WTC11 (cell line): ENCODE measurements around the gene MAGEA8. TPM values are rescaled to one million over a fixed set of nuclear protein-coding genes. Genes with fewer than 3 reads are reported as not detected.

Source experiments
- ATAC-seq: fragments of 200-7000 bp; cut with Tn5 transposase; 2 replicates; pipeline ENCODE4 v1.10.0; 2021; ENCODE audit warnings: mild to moderate bottlenecking, moderate library complexity
- CTCF ChIA-PET: fragments of 300-600 bp; sonication (Branson Sonifier 250); formaldehyde crosslinking; loops from one replicate; lab custom pipeline; 2021; ENCODE audit warnings: antibody characterized with exemption; lab: Charles Lee
- POLR2A ChIA-PET: fragments of 350-600 bp; sonication (Branson Sonifier 250); formaldehyde crosslinking; loops from one replicate; lab custom pipeline; 2021; ENCODE audit warnings: antibody characterized with exemption; lab: Charles Lee
- DNase-seq: peaks from one replicate; pipeline ENCODE4 v3.0.0; 2021; ENCODE audit warnings: low spot score
- H3K27ac Mint-ChIP-seq: 2 replicates; pipeline ENCODE4 v1.8.0; 2021; ENCODE audit warnings: mixed read lengths
- H3K27me3 Mint-ChIP-seq: 2 replicates; pipeline ENCODE4 v1.8.0; 2021; ENCODE audit warnings: low read depth, mild to moderate bottlenecking, moderate library complexity, mixed read lengths
- H3K36me3 Mint-ChIP-seq: 2 replicates; pipeline ENCODE4 v1.8.0; 2021; ENCODE audit warnings: mixed read lengths
- H3K4me1 Mint-ChIP-seq: 2 replicates; pipeline ENCODE4 v1.8.0; 2022; ENCODE audit warnings: mixed read lengths
- H3K4me3 Mint-ChIP-seq: 2 replicates; pipeline ENCODE4 v1.8.0; 2021; ENCODE audit warnings: mild to moderate bottlenecking, moderate library complexity, mixed read lengths
- H3K9me3 Mint-ChIP-seq: 2 replicates; pipeline ENCODE4 v1.8.0; 2021; ENCODE audit warnings: mixed read lengths
- ATF1 ChIP-seq: sonication (generic); formaldehyde crosslinking; IDR thresholded peaks from 2 replicates; pipeline ENCODE4 v1.8.1; 2023; ENCODE audit warnings: mild to moderate bottlenecking, moderate library complexity, missing genetic modification reagents
- ATF3 ChIP-seq: sonication (generic); formaldehyde crosslinking; conservative IDR thresholded peaks from 2 replicates; pipeline ENCODE4 v1.8.1; 2022; ENCODE audit warnings: mild to moderate bottlenecking, missing genetic modification reagents
- CBFB ChIP-seq: sonication (generic); formaldehyde crosslinking; IDR thresholded peaks from 2 replicates; pipeline ENCODE4 v1.8.1; 2022; ENCODE audit warnings: mild to moderate bottlenecking, low read depth, missing genetic modification reagents
- CREB1 ChIP-seq: sonication (generic); formaldehyde crosslinking; IDR thresholded peaks from 2 replicates; pipeline ENCODE4 v1.8.0; 2023; ENCODE audit warnings: mild to moderate bottlenecking, missing genetic modification reagents
- E2F1 ChIP-seq: sonication (generic); formaldehyde crosslinking; IDR thresholded peaks from 2 replicates; pipeline ENCODE4 v1.8.0; 2022; ENCODE audit warnings: mild to moderate bottlenecking, missing genetic modification reagents
- E2F4 ChIP-seq: sonication (generic); formaldehyde crosslinking; IDR thresholded peaks from 2 replicates; pipeline ENCODE4 v1.8.1; 2022; ENCODE audit warnings: low read depth, mild to moderate bottlenecking, moderate library complexity, missing genetic modification reagents, borderline replicate concordance
- FOXP1 ChIP-seq: sonication (generic); formaldehyde crosslinking; IDR thresholded peaks from 2 replicates; pipeline ENCODE4 v1.8.0; 2022; ENCODE audit warnings: missing genetic modification reagents, mild to moderate bottlenecking, moderate library complexity, borderline replicate concordance
- HMGXB4 ChIP-seq: sonication (generic); formaldehyde crosslinking; IDR thresholded peaks from 2 replicates; pipeline ENCODE4 v1.8.1; 2023; ENCODE audit warnings: mild to moderate bottlenecking, moderate library complexity, missing genetic modification reagents
- JUN ChIP-seq: sonication (generic); formaldehyde crosslinking; IDR thresholded peaks from 2 replicates; pipeline ENCODE4 v1.8.0; 2023; ENCODE audit warnings: mild to moderate bottlenecking, missing genetic modification reagents
- KAT7 ChIP-seq: sonication (generic); formaldehyde crosslinking; IDR thresholded peaks from 2 replicates; pipeline ENCODE4 v1.8.1; 2023; ENCODE audit warnings: missing genetic modification reagents, mild to moderate bottlenecking, borderline replicate concordance
- MAX ChIP-seq: sonication (generic); formaldehyde crosslinking; IDR thresholded peaks from 2 replicates; pipeline ENCODE4 v1.8.0; 2022; ENCODE audit warnings: mild to moderate bottlenecking, missing genetic modification reagents
- MXD4 ChIP-seq: fragments of 250-450 bp; sonication (Bioruptor Pico); IDR thresholded peaks from 2 replicates; pipeline ENCODE4 v1.8.0; 2021; ENCODE audit warnings: mild to moderate bottlenecking, moderate library complexity, borderline replicate concordance
- MYBL2 ChIP-seq: sonication (generic); formaldehyde crosslinking; IDR thresholded peaks from 2 replicates; pipeline ENCODE4 v1.8.1; 2023; ENCODE audit warnings: mild to moderate bottlenecking, moderate library complexity, missing genetic modification reagents
- NR1H2 ChIP-seq: sonication (generic); formaldehyde crosslinking; IDR thresholded peaks from 2 replicates; pipeline ENCODE4 v1.9.0; 2021; ENCODE audit warnings: mild to moderate bottlenecking, moderate library complexity, missing genetic modification reagents
- OVOL2 ChIP-seq: fragments of 250-450 bp; sonication (Bioruptor Pico); IDR thresholded peaks from 2 replicates; pipeline ENCODE4 v1.9.0; 2021; ENCODE audit warnings: mild to moderate bottlenecking, borderline replicate concordance
- RORB ChIP-seq: fragments of 250-450 bp; sonication (Bioruptor Pico); IDR thresholded peaks from 2 replicates; pipeline ENCODE4 v1.9.0; 2021; ENCODE audit warnings: mild to moderate bottlenecking
- SOX15 ChIP-seq: fragments of 250-450 bp; sonication (Bioruptor Pico); IDR thresholded peaks from 2 replicates; pipeline ENCODE4 v1.9.0; 2021; ENCODE audit warnings: mild to moderate bottlenecking
- SP1 ChIP-seq: sonication (generic); formaldehyde crosslinking; conservative IDR thresholded peaks from 2 replicates; pipeline ENCODE4 v1.8.1; 2022; ENCODE audit warnings: missing genetic modification reagents
- TEAD1 ChIP-seq: sonication (generic); formaldehyde crosslinking; IDR thresholded peaks from 2 replicates; pipeline ENCODE4 v1.8.0; 2022; ENCODE audit warnings: mild to moderate bottlenecking, missing genetic modification reagents
- ZNF121 ChIP-seq: sonication (generic); formaldehyde crosslinking; IDR thresholded peaks from 2 replicates; pipeline ENCODE4 v1.8.0; 2023; ENCODE audit warnings: missing genetic modification reagents
- ZNF232 ChIP-seq: sonication (generic); formaldehyde crosslinking; IDR thresholded peaks from 2 replicates; pipeline ENCODE4 v1.8.0; 2022; ENCODE audit warnings: mild to moderate bottlenecking, missing genetic modification reagents
- ZNF281 ChIP-seq: sonication (generic); formaldehyde crosslinking; IDR thresholded peaks from 2 replicates; pipeline ENCODE4 v1.8.0; 2023; ENCODE audit warnings: mild to moderate bottlenecking, missing genetic modification reagents
- ZNF416 ChIP-seq: fragments of 250-450 bp; sonication (Bioruptor Pico); IDR thresholded peaks from 2 replicates; pipeline ENCODE4 v1.9.0; 2021; ENCODE audit warnings: mild to moderate bottlenecking, inconsistent platforms
- total RNA-seq: library from RNA; stranded (reverse); gene quantifications from 3 replicates; pipeline ENCODE4 v1.2.3, GENCODE V29; 2021

The MAGEA8 gene
- total RNA-seq, 1 experiment from 2014 or later = not detected

- ChIA-PET CTCF (no interaction called here), POLR2A (no interaction called here)
- Mint-ChIP-seq H3K27me3 (no peaks in the 10 kb centered on the region; the same call in none of the 2 replicates), H3K4me3 (no peak overlapping the region), H3K9me3 (peaks cover 21% of the 10 kb centered on the region), H3K4me1 (peaks cover 19% of the 10 kb centered on the region), H3K27ac (no peak overlapping the region), H3K36me3 (peaks cover 18% of the 10 kb centered on the region)
- ATAC-seq (no peak), DNase-seq (no peak)
- no peak for TF ChIP-seq ATF1 (CRISPR knock-in tag)
- TF ChIP-seq MXD4 (CRISPR knock-in tag) = no peak
These were observed 22.4 kb upstream of the MAGEA8 start for GRCh38 chrX:149858592-149858991.

- Mint-ChIP-seq H3K4me3 (no peak overlapping the region), H3K9me3 (peaks cover 21% of the 10 kb centered on the region)
- no peak for TF ChIP-seq SOX15
- no peak for TF ChIP-seq HMGXB4
- TF ChIP-seq CBFB = no peak
- TF ChIP-seq, all 79 proteins: peak for 0
These were observed 20.5 kb upstream of the MAGEA8 start for GRCh38 chrX:149860445-149860844.

GRCh38 chrX:149865390-149865789 is 15.6 kb upstream of the MAGEA8 start:
- peaks cover 7% of the 10 kb centered on the region; the same call in 1 of the 2 replicates for H3K36me3 Mint-ChIP-seq
- DNase-seq = no peak
- no peak for TF ChIP-seq MAX (CRISPR knock-in tag)
- TF ChIP-seq RORB (CRISPR knock-in tag) = no peak
- TF ChIP-seq E2F1 = no peak
- TF ChIP-seq ZNF232 (CRISPR knock-in tag) = no peak
- no peak for TF ChIP-seq ATF3 (CRISPR knock-in tag)
- no peak for TF ChIP-seq TEAD1 (CRISPR knock-in tag)
- no peak for TF ChIP-seq NR1H2 (CRISPR knock-in tag)
- no peak for TF ChIP-seq MYBL2
- no peak for TF ChIP-seq CREB1 (CRISPR knock-in tag)
- TF ChIP-seq JUN (CRISPR knock-in tag) = no peak
- TF ChIP-seq SP1 (CRISPR knock-in tag) = no peak
- TF ChIP-seq FOXP1 (CRISPR knock-in tag) = no peak
- no peak for TF ChIP-seq OVOL2 (CRISPR knock-in tag)
- no peak for TF ChIP-seq ZNF121 (CRISPR knock-in tag)
- no peak for TF ChIP-seq E2F4 (CRISPR knock-in tag)
- no peak for TF ChIP-seq KAT7 (CRISPR knock-in tag)
- no peak for TF ChIP-seq ZNF281
- TF ChIP-seq ZNF416 (CRISPR knock-in tag) = no peak
- TF ChIP-seq, all 79 proteins: peak for 0
- ATAC-seq = no peak
- Mint-ChIP-seq H3K4me3 (no peak overlapping the region), H3K27ac (no peak overlapping the region), H3K4me1 (peaks cover 14% of the 10 kb centered on the region), H3K27me3 (no peaks in the 10 kb centered on the region), H3K9me3 (peaks cover 10% of the 10 kb centered on the region)
- ChIA-PET POLR2A (no interaction called here), CTCF (no interaction called here)

More at GRCh38 chrX:149860445-149860844, 20.5 kb upstream of the MAGEA8 start:
- no peak for ATAC-seq
- CTCF ChIA-PET = no interaction called here
- Mint-ChIP-seq H3K36me3 (peaks cover 18% of the 10 kb centered on the region), H3K4me1 (peaks cover 15% of the 10 kb centered on the region), H3K27me3 (no peaks in the 10 kb centered on the region; the same call in none of the 2 replicates), H3K27ac (no peak overlapping the region)
- DNase-seq = no peak
- POLR2A ChIA-PET = no interaction called here
